HG03097 (cell line): ENCODE results near the gene SLC14A1.
"Not testable (repeated sequence)": the region's sequence is repeated elsewhere in the genome, so short reads cannot be mapped to it uniquely, and the experiment has no call there.

Experiments
- ATAC-seq: cut with Tn5 transposase; IDR thresholded peaks from one replicate; pipeline ENCODE4 v1.9.1; 2021; ENCODE audit not compliant: unreplicated experiment, low FRiP score

Gene SLC14A1

GRCh38 chr18:45753286-45753685, 29.3 kb downstream of the SLC14A1 start:
- no peak for ATAC-seq

GRCh38 chr18:45755934-45756333, 32.0 kb downstream of the SLC14A1 start:
- ATAC-seq: no peak

- ATAC-seq: no peak
Observed at GRCh38 chr18:45757005-45757404, 33.0 kb downstream of the SLC14A1 start.

- ATAC-seq: not testable (repeated sequence)
Observed at GRCh38 chr18:45757644-45758043, 33.7 kb downstream of the SLC14A1 start.

- no peak for ATAC-seq
Observed at GRCh38 chr18:45760462-45761036, 36.6 kb downstream of the SLC14A1 start.

GRCh38 chr18:45761512-45762114, 37.6 kb downstream of the SLC14A1 start:
- ATAC-seq: no peak

GRCh38 chr18:45764000-45764686, 40.2 kb downstream of the SLC14A1 start:
- ATAC-seq: no peak

- no peak for ATAC-seq
Observed at GRCh38 chr18:45765796-45766195, 41.8 kb downstream of the SLC14A1 start.

GRCh38 chr18:45771587-45772480, 47.9 kb downstream of the SLC14A1 start:
- no peak for ATAC-seq

- peak; percentile 83 for ATAC-seq
Observed at GRCh38 chr18:45774065-45774521, 50.1 kb downstream of the SLC14A1 start.

- ATAC-seq: no peak
Observed at GRCh38 chr18:45775241-45775676, 51.3 kb downstream of the SLC14A1 start.

GRCh38 chr18:45775743-45776142, 51.8 kb downstream of the SLC14A1 start:
- ATAC-seq: no peak

- no peak for ATAC-seq
Observed at GRCh38 chr18:45777393-45777792, 53.4 kb downstream of the SLC14A1 start.

- no peak for ATAC-seq
Observed at GRCh38 chr18:45780568-45780967, 56.6 kb downstream of the SLC14A1 start.

- ATAC-seq: no peak
Observed at GRCh38 chr18:45782662-45783061, 58.7 kb downstream of the SLC14A1 start.

GRCh38 chr18:45783097-45784075, 59.4 kb downstream of the SLC14A1 start:
- no peak for ATAC-seq

GRCh38 chr18:45785134-45785533, 61.2 kb downstream of the SLC14A1 start:
- ATAC-seq: no peak

- no peak for ATAC-seq
Observed at GRCh38 chr18:45786941-45787340, 63.0 kb downstream of the SLC14A1 start.

- no peak for ATAC-seq
Observed at GRCh38 chr18:45787346-45787745, 63.4 kb downstream of the SLC14A1 start.

- no peak for ATAC-seq
Observed at GRCh38 chr18:45788861-45789260, 64.9 kb downstream of the SLC14A1 start.
